Measurements from ENCODE around the gene SH2D6. TPM values are rescaled to one million over a fixed set of nuclear protein-coding genes. Genes with fewer than 3 reads are reported as not detected.
A peak's percentile ranks its signal among the peaks of the same experiment; 100 is the strongest.

The SH2D6 gene
- total and polyA plus RNA-seq, 2 donors (not counting 1 experiment from before 2014, with no cell fraction given): 0.27 to 1.6 TPM

- Mint-ChIP-seq H3K27me3 (no peaks in the 10 kb centered on the region), H3K4me1 (peaks cover 56% of the 10 kb centered on the region), H3K4me3 (peak overlapping the region; percentile 54), H3K27ac (peak overlapping the region; percentile 59), H3K9me3 (ENCODE audit: insufficient read depth) (no peaks in the 10 kb centered on the region)
- POLR2A ChIA-PET: interaction anchor here (0.9 to 2.4 kb wide), 3 partner anchors 22 to 124 kb away, joined by 3 to 12 read pairs (median 4); partner anchors contain the start of gene MAT2A
- Histone ChIP-seq H3K27ac (ENCODE audit: low read length in 2 of 2) (no peak overlapping the region), H3K4me3 (ENCODE audit: control extremely low read depth in 1 of 5, extremely low read depth in 1 of 5, insufficient read depth in 1 of 5, low read depth in 2 of 5, low read length in 4 of 5) (no peak overlapping the region), H4K20me1 (ENCODE audit: control insufficient read depth, insufficient read depth, low read length, poor library complexity, severe bottlenecking) (no peaks in the 10 kb centered on the region), H3K9me3 (ENCODE audit: control extremely low read depth in 1 of 3, control insufficient read depth in 2 of 3, insufficient read depth in 1 of 3, low read length in 2 of 3) (no peaks in the 10 kb centered on the region), H3K9ac (ENCODE audit: low read length) (no peak overlapping the region), H3K27me3 (replicated peaks in 1 of 4; ENCODE audit: control extremely low read depth in 1 of 4, control insufficient read depth in 3 of 4, insufficient read depth in 4 of 4, low read length in 3 of 4) (no peaks in the 10 kb centered on the region), H3K4me2 (replicated peaks; ENCODE audit: low read depth, low read length, poor library complexity, severe bottlenecking) (peak overlapping the region; percentile 91), H3K36me3 (replicated peaks in 1 of 2; ENCODE audit: control extremely low read depth in 1 of 2, control insufficient read depth in 1 of 2, extremely low read depth in 1 of 2, insufficient read depth in 2 of 2, low read length in 1 of 2) (no peaks in the 10 kb centered on the region), H2AFZ (ENCODE audit: insufficient read depth, low read depth, low read length, poor library complexity, severe bottlenecking) (no peak overlapping the region), H3K4me1 (ENCODE audit: control insufficient read depth in 2 of 2, insufficient read depth in 2 of 2, low read length in 2 of 2) (peaks cover 43 to 55% of the 10 kb centered on the region in 2 donors), H3K79me2 (ENCODE audit: control insufficient read depth, insufficient read depth, low read length) (peaks cover 26% of the 10 kb centered on the region)
- TF ChIP-seq EZH2 (IDR thresholded peaks at IDR 0.05; ENCODE audit: borderline replicate concordance, insufficient read depth, low read depth, low read length, poor library complexity, severe bottlenecking) (no peak), CTCF (IDR thresholded peaks at IDR 0.05) (no peak)
- DNase-seq (no peak), ATAC-seq (ENCODE audit: low read depth) (no peak)
- intact Hi-C loops (cut with micrococcal nuclease): loop anchor here (5.0 kb wide), 1 partner anchor 88 kb away; the partner anchor contains the start of gene TGOLN2
- CTCF ChIA-PET: interaction anchor here (2.0 to 8.7 kb wide), 3 partner anchors 24 to 138 kb away, joined by 11 to 299 read pairs (median 17); no protein-coding TSS in a partner anchor
- 98% methylated on average over 7 of the region's 7 CpGs for WGBS (ENCODE audit: insufficient coverage)
Measured at GRCh38 chr2:85414761-85415553, 3.6 kb upstream of the SH2D6 start.

All from B cell (primary cell).